Measurements from ENCODE around the gene LCOR.

Gene LCOR

GRCh38 chr10:97011397-97011796, 179.3 kb downstream of the LCOR start:
- no peak overlapping the region for H3K9ac ChIP-seq (ENCODE audit: low read depth, low read length)
- H3K27me3 ChIP-seq (ENCODE audit: control insufficient read depth, insufficient read depth, low read length): no peaks in the 10 kb centered on the region
- no peak overlapping the region for H3K4me3 ChIP-seq (ENCODE audit: low read depth, low read length)
- H3K36me3 ChIP-seq (ENCODE audit: control insufficient read depth, insufficient read depth, low read length): peaks cover 3% of the 10 kb centered on the region
- no peaks in the 10 kb centered on the region for H3K4me1 ChIP-seq (ENCODE audit: control insufficient read depth, insufficient read depth, low read length)
- no peaks in the 10 kb centered on the region for H3K9me3 ChIP-seq (ENCODE audit: control insufficient read depth, insufficient read depth, low read length)

GRCh38 chr10:97012470-97012869, 180.4 kb downstream of the LCOR start:
- Histone ChIP-seq H3K36me3 (ENCODE audit: control insufficient read depth, insufficient read depth, low read length) (peaks cover 3% of the 10 kb centered on the region), H3K9ac (ENCODE audit: low read depth, low read length) (no peak overlapping the region), H3K27me3 (ENCODE audit: control insufficient read depth, insufficient read depth, low read length) (no peaks in the 10 kb centered on the region), H3K9me3 (ENCODE audit: control insufficient read depth, insufficient read depth, low read length) (no peaks in the 10 kb centered on the region), H3K4me3 (ENCODE audit: low read depth, low read length) (no peak overlapping the region), H3K4me1 (ENCODE audit: control insufficient read depth, insufficient read depth, low read length) (no peaks in the 10 kb centered on the region)

GRCh38 chr10:97013568-97013967, 181.5 kb downstream of the LCOR start:
- Histone ChIP-seq H3K36me3 (ENCODE audit: control insufficient read depth, insufficient read depth, low read length) (peaks cover 3% of the 10 kb centered on the region), H3K4me1 (ENCODE audit: control insufficient read depth, insufficient read depth, low read length) (no peaks in the 10 kb centered on the region), H3K4me3 (ENCODE audit: low read depth, low read length) (no peak overlapping the region), H3K9ac (ENCODE audit: low read depth, low read length) (no peak overlapping the region), H3K9me3 (ENCODE audit: control insufficient read depth, insufficient read depth, low read length) (no peaks in the 10 kb centered on the region), H3K27me3 (ENCODE audit: control insufficient read depth, insufficient read depth, low read length) (no peaks in the 10 kb centered on the region)

GRCh38 chr10:97013983-97014382, 181.9 kb downstream of the LCOR start:
- H3K27me3 ChIP-seq (ENCODE audit: control insufficient read depth, insufficient read depth, low read length): no peaks in the 10 kb centered on the region
- no peak overlapping the region for H3K9ac ChIP-seq (ENCODE audit: low read depth, low read length)
- no peak overlapping the region for H3K4me3 ChIP-seq (ENCODE audit: low read depth, low read length)
- no peaks in the 10 kb centered on the region for H3K4me1 ChIP-seq (ENCODE audit: control insufficient read depth, insufficient read depth, low read length)
- H3K36me3 ChIP-seq (ENCODE audit: control insufficient read depth, insufficient read depth, low read length): peaks cover 3% of the 10 kb centered on the region
- no peaks in the 10 kb centered on the region for H3K9me3 ChIP-seq (ENCODE audit: control insufficient read depth, insufficient read depth, low read length)

GRCh38 chr10:97015240-97015639, 183.1 kb downstream of the LCOR start:
- H3K9me3 ChIP-seq (ENCODE audit: control insufficient read depth, insufficient read depth, low read length): no peaks in the 10 kb centered on the region
- H3K27me3 ChIP-seq (ENCODE audit: control insufficient read depth, insufficient read depth, low read length): no peaks in the 10 kb centered on the region
- H3K36me3 ChIP-seq (ENCODE audit: control insufficient read depth, insufficient read depth, low read length): peaks cover 3% of the 10 kb centered on the region
- no peak overlapping the region for H3K4me3 ChIP-seq (ENCODE audit: low read depth, low read length)
- peaks cover 2% of the 10 kb centered on the region for H3K4me1 ChIP-seq (ENCODE audit: control insufficient read depth, insufficient read depth, low read length)
- no peak overlapping the region for H3K9ac ChIP-seq (ENCODE audit: low read depth, low read length)

GRCh38 chr10:97016728-97017473, 184.8 kb downstream of the LCOR start:
- Histone ChIP-seq H3K4me3 (ENCODE audit: low read depth, low read length) (no peak overlapping the region), H3K9ac (ENCODE audit: low read depth, low read length) (no peak overlapping the region), H3K4me1 (ENCODE audit: control insufficient read depth, insufficient read depth, low read length) (peaks cover 2% of the 10 kb centered on the region), H3K27me3 (ENCODE audit: control insufficient read depth, insufficient read depth, low read length) (no peaks in the 10 kb centered on the region), H3K36me3 (ENCODE audit: control insufficient read depth, insufficient read depth, low read length) (peaks cover 3% of the 10 kb centered on the region), H3K9me3 (ENCODE audit: control insufficient read depth, insufficient read depth, low read length) (no peaks in the 10 kb centered on the region)

GRCh38 chr10:97017474-97017903, 185.4 kb downstream of the LCOR start:
- peaks cover 2% of the 10 kb centered on the region for H3K4me1 ChIP-seq (ENCODE audit: control insufficient read depth, insufficient read depth, low read length)
- no peak overlapping the region for H3K9ac ChIP-seq (ENCODE audit: low read depth, low read length)
- H3K36me3 ChIP-seq (ENCODE audit: control insufficient read depth, insufficient read depth, low read length): peaks cover 3% of the 10 kb centered on the region
- H3K27me3 ChIP-seq (ENCODE audit: control insufficient read depth, insufficient read depth, low read length): no peaks in the 10 kb centered on the region
- no peak overlapping the region for H3K4me3 ChIP-seq (ENCODE audit: low read depth, low read length)
- no peaks in the 10 kb centered on the region for H3K9me3 ChIP-seq (ENCODE audit: control insufficient read depth, insufficient read depth, low read length)

GRCh38 chr10:97018251-97019212, 186.4 kb downstream of the LCOR start:
- no peaks in the 10 kb centered on the region for H3K27me3 ChIP-seq (ENCODE audit: control insufficient read depth, insufficient read depth, low read length)
- H3K4me1 ChIP-seq (ENCODE audit: control insufficient read depth, insufficient read depth, low read length): peaks cover 2% of the 10 kb centered on the region
- H3K9me3 ChIP-seq (ENCODE audit: control insufficient read depth, insufficient read depth, low read length): no peaks in the 10 kb centered on the region
- H3K4me3 ChIP-seq (ENCODE audit: low read depth, low read length): no peak overlapping the region
- H3K9ac ChIP-seq (ENCODE audit: low read depth, low read length): no peak overlapping the region
- peaks cover 3% of the 10 kb centered on the region for H3K36me3 ChIP-seq (ENCODE audit: control insufficient read depth, insufficient read depth, low read length)

- Histone ChIP-seq H3K27me3 (ENCODE audit: control insufficient read depth, insufficient read depth, low read length) (no peaks in the 10 kb centered on the region), H3K9me3 (ENCODE audit: control insufficient read depth, insufficient read depth, low read length) (no peaks in the 10 kb centered on the region), H3K9ac (ENCODE audit: low read depth, low read length) (no peak overlapping the region), H3K36me3 (ENCODE audit: control insufficient read depth, insufficient read depth, low read length) (no peaks in the 10 kb centered on the region), H3K4me1 (ENCODE audit: control insufficient read depth, insufficient read depth, low read length) (peaks cover 2% of the 10 kb centered on the region), H3K4me3 (ENCODE audit: low read depth, low read length) (no peak overlapping the region)
These were observed 187.2 kb downstream of the LCOR start for GRCh38 chr10:97019213-97019844.

GRCh38 chr10:97020452-97021400, 188.6 kb downstream of the LCOR start:
- Histone ChIP-seq H3K27me3 (ENCODE audit: control insufficient read depth, insufficient read depth, low read length) (no peaks in the 10 kb centered on the region), H3K9ac (ENCODE audit: low read depth, low read length) (no peak overlapping the region), H3K4me1 (ENCODE audit: control insufficient read depth, insufficient read depth, low read length) (peaks cover 2% of the 10 kb centered on the region), H3K36me3 (ENCODE audit: control insufficient read depth, insufficient read depth, low read length) (no peaks in the 10 kb centered on the region), H3K4me3 (ENCODE audit: low read depth, low read length) (no peak overlapping the region), H3K9me3 (ENCODE audit: control insufficient read depth, insufficient read depth, low read length) (no peaks in the 10 kb centered on the region)

GRCh38 chr10:97022616-97023015, 190.5 kb downstream of the LCOR start:
- Histone ChIP-seq H3K36me3 (ENCODE audit: control insufficient read depth, insufficient read depth, low read length) (no peaks in the 10 kb centered on the region), H3K4me3 (ENCODE audit: low read depth, low read length) (no peak overlapping the region), H3K4me1 (ENCODE audit: control insufficient read depth, insufficient read depth, low read length) (peaks cover 2% of the 10 kb centered on the region), H3K9me3 (ENCODE audit: control insufficient read depth, insufficient read depth, low read length) (no peaks in the 10 kb centered on the region), H3K9ac (ENCODE audit: low read depth, low read length) (no peak overlapping the region), H3K27me3 (ENCODE audit: control insufficient read depth, insufficient read depth, low read length) (no peaks in the 10 kb centered on the region)
